HG02571 (cell line): ENCODE measurements around the gene TMEM51.
A peak's percentile ranks its signal among the peaks of the same experiment; 100 is the strongest.

Experiments used
- ATAC-seq: cut with Tn5 transposase; IDR thresholded peaks from one replicate; pipeline ENCODE4 v1.9.1; 2021; ENCODE audit warnings: mild to moderate bottlenecking, moderate library complexity; ENCODE audit not compliant: unreplicated experiment

Gene TMEM51

GRCh38 chr1:15212954-15213291 is 59.4 kb downstream of the TMEM51 start:
- ATAC-seq, result no peak

GRCh38 chr1:15213341-15213821 is 59.8 kb downstream of the TMEM51 start:
- ATAC-seq, result no peak

DNA sequence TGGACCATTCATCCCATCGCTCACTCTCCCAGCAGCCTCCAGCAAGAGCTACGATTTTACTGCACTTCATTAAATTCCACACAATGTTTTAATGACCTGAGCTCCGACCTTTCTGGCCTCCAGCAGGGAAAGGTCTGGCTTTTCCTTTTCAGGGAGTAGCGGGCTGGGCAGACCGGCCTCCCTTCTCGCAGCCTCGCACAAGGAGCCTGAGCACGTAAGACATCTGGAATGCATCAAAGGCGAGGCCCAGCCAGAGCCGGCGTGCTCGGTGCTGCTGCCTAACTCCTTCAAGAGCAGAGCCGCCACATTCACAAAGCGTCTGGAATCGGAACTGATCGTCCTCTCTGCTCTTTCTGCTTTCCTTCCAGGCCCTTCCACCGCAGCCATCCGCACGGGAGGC is 61.0 kb downstream of the TMEM51 start:
- no peak for ATAC-seq

DNA sequence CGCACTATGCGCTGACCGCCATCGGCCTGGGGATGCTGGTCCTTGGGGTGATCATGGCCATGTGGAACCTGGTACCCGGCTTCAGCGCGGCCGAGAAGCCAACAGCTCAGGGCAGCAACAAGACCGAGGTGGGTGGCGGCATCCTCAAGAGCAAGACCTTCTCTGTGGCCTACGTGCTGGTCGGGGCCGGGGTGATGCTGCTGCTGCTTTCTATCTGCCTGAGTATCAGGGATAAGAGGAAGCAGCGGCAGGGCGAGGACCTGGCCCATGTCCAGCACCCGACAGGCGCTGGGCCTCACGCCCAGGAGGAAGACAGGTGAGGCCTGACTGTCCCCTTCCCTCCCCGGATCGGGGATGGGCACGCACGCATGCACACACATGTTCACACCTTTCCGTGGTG is 61.6 kb downstream of the TMEM51 start:
- no peak for ATAC-seq

GRCh38 chr1:15217654-15218053 is 64.1 kb downstream of the TMEM51 start:
- no peak for ATAC-seq

GRCh38 chr1:15218287-15219279 is 65.0 kb downstream of the TMEM51 start:
- no peak for ATAC-seq

DNA sequence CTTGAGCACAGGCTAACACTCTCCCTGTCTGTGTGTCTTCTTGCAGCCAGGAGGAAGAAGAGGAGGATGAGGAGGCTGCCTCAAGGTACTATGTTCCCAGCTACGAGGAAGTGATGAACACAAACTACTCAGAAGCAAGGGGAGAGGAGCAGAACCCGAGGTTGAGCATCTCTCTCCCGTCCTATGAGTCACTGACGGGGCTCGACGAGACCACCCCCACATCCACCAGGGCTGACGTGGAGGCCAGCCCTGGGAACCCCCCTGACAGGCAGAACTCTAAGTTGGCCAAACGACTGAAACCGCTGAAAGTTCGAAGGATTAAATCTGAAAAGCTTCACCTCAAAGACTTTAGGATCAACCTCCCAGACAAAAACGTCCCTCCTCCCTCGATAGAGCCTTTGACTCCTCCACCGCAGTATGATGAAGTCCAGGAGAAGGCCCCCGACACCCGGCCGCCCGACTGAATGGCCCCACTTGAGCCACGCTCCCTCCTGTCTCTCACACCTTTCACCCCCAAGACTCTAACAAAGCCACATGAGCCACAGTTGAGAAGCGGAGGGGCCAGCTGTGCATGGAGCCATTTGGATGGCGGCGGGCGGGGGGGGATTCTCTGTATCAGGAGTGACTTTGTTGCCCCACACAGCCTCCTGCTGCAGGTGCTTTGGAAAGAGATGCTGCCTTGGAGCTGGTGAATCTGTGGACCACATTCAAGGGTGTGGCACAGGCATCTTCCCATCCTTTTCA is 65.9 kb downstream of the TMEM51 start:
- ATAC-seq, result no peak

DNA sequence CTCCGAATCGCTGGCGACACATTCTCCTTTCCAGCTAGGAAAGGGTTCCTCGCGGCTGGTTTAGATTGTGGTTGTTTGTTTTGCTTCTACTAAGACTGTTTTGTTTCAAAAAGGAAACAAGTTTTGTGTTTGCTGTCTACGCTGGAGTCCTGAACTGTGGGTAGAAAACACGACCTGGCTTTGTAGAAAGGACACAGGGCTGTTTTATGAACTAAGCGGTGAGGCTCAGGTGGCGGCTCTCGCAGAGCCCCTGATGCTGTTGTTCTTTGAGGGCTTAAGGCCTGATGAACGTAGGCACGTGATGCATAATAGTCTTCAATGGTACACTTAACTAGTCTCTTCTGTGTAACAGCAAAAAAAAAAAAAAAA is 66.5 kb downstream of the TMEM51 start:
- ATAC-seq, result no peak

GRCh38 chr1:15220825-15221431 is 67.4 kb downstream of the TMEM51 start:
- ATAC-seq, result no peak

GRCh38 chr1:15222653-15223303 is 69.2 kb downstream of the TMEM51 start:
- no peak for ATAC-seq

GRCh38 chr1:15224259-15224869 is 70.8 kb downstream of the TMEM51 start:
- no peak for ATAC-seq

DNA sequence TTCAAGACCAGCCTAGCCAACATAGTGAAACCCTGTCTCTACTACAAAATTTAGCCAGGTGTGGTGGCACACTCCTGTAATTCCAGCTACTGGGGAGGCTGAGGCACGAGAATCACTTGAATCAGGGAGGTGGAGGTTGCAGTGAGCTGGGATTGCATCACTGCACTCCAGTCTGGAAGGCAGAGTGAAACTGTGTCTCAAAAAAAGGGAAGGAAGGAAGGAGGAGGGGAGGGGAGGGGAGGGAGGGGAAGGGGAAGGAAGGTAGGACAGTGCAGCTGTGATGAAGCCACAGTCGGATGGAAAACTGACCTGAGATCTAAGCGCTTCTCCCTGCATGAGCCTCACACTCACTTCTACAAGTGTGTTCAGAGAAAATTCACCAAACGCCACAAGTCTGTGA is 71.4 kb downstream of the TMEM51 start:
- no peak for ATAC-seq

GRCh38 chr1:15225461-15225860 is 71.9 kb downstream of the TMEM51 start:
- ATAC-seq, result no peak

DNA sequence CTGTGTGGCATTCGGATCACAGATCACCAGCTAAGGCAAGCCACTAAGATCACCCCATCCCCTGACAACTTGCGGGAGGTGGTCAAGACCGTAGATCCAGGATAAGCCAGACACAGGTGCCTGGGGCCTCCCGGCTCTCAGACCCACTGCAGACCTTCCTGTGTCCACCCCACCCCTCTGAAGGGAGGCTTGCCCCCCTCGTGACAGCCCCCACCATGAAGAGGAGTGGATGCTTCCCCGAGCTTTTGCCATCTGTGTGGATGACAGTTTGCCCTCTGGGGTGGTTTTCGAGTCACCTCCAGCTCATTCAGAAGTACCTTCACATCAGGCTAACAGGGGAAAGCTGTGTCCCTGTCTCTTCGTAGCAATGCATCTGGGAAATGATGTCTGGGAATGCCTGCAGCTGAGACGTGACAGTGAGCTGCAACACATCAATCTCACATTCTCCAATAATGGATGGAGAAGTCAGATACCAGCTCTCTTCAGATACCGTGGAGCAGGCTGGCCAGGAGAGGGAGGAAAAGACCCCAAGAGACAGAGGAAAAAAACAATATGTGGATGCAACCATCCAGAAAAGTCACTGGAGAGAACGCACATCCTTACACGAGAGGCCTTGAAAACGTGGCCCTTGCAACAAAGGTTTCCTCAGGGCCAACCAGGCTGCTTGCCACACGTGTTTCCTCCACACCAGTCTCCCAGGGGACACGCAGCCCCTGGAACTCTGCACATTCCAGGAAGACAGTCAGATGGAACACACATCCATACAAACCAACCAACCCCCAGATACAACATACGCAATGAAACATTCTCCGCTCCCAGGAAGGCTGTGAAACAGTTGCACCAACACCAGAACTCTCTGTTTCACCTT is 73.1 kb downstream of the TMEM51 start:
- no peak for ATAC-seq

DNA sequence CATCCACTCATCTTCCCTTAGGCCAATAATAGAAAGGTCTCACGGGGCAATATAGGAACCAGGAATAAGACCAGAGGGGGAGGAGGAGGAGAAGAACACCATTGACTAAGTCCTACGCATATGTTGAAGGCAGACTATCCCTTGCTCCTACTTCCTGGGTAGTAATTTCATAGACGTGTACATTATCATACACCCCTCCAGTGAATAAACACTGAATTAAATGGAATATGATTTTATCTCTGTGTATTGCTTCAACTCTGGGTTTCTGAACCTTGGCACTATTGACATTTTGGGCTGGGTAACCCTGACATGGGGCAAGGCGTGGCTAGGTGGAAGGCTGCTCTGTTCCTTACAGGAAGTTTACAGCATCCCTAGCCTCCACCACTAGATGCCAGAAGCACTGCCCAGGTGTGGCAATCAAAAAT is 76.2 kb downstream of the TMEM51 start:
- ATAC-seq, result no peak

- ATAC-seq, result peak; percentile 65
These were observed 78.2 kb downstream of the TMEM51 start for GRCh38 chr1:15231714-15232201.

DNA sequence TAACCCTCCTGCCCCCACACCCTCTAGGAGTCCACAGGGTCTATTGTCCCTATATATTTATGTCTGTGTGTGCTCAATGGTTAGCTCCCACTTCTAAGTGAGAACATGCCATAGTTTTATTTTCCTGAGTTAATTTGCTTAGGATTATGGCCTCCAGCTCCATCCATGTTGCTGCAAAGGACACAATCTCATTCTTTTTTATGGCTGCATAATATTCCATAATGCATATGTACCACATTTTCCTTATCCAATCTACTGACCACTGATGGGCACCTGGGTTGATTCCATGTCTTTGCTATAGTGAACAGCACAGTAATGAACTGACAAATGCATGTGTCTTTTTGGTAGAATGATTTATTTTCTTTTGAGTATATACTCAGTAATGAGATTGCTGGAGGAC is 80.1 kb downstream of the TMEM51 start:
- no peak for ATAC-seq

DNA sequence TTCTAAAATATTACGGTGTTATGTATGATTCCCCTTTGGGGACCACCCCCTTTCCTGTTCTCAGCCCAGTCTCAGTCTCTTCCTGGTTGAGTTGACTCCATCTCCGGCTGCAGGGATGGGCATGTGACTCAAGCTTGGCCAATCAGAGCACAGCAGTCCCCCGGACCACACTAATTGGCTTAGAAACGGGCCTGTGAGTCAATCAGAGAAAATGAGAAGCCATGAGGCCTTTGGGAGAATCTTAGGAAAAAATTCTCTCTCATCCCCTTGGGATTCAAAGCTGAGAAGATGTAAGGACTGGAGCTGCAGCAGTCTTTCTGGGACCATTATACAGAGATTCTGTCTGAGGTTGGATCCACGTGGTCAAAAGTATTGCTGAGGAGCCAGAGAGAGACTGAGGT is 82.8 kb downstream of the TMEM51 start:
- no peak for ATAC-seq

DNA sequence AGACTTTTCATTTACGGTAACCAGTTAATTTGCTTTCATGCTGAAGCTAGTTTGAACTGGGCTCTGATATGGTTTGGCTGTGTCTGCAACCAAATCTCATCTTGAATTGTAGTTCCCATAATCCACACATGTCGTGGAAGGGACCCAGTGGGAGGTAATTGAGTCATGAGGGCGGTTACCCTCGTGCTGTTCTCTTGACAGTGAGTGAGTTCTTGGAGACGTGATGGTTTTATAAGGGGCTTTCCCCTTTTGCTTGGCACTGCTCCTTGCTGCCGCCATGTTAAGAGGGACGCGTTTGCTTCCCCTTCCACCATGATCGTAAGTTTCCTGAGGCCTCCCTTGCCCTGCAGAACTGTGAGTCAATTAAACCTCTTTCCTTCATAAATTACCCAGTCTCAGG is 83.2 kb downstream of the TMEM51 start:
- ATAC-seq, result no peak

DNA sequence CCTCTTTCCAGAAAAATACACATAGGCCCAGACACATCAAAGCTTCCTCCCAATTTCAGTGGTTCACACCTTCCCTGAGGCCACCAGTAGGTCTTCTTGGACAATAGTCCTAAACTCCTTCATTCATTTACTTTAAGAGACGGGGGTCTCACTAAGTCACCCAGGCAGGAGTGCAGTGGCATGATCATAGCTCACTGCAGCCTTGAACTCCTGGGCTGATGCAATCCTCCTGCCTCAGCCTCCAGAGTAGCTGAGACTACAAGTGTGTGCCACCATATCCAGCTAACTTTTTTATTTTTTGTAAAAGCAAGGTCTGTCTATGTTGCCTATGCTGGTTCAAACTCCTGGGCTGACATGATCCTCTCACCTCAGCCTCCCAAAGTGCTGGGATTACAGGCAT is 85.2 kb downstream of the TMEM51 start:
- no peak for ATAC-seq
